ENCODE measurements around the gene NME2. TPM values are rescaled to one million over a fixed set of nuclear protein-coding genes. Genes with fewer than 3 reads are reported as not detected.

Gene NME2
- polyA plus RNA-seq, 1 donor (not counting 4 experiments of a cell fraction or from before 2014, with no cell fraction given) = 1,260 TPM

DNA sequence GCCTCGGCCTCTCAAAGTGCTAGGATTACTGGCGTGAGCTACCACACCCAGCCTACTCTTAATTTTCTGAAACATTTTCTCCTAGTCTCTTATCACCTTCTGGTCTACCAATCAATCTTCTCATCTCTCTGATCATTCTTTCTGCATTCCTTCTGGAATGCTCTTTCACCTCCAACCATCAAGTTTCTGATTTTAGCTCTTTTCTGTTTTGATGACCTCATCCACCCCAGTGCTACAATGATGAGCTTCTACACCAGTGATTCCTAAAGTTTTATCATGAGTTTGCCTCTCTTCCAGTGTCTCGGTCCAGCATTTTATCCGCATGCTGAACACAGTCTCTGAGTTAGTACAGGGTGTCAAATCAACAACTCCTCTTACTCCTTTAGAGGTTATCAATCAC lies 31.5 kb downstream of the NME2 start:
- Histone ChIP-seq H4K20me1 (ENCODE audit: control insufficient read depth, extremely low read depth, insufficient read depth, low read length) (no peaks in the 10 kb centered on the region), H3K36me3 (ENCODE audit: control insufficient read depth in 2 of 2, extremely low read depth in 1 of 2, insufficient read depth in 2 of 2, low read length in 2 of 2) (peaks cover 4 to 13% of the 10 kb centered on the region in 2 experiments)
- TF ChIP-seq EZH2 (IDR thresholded peaks at IDR 0.05; ENCODE audit: low read length) = no peak
- TF ChIP-seq, protein P1, sequence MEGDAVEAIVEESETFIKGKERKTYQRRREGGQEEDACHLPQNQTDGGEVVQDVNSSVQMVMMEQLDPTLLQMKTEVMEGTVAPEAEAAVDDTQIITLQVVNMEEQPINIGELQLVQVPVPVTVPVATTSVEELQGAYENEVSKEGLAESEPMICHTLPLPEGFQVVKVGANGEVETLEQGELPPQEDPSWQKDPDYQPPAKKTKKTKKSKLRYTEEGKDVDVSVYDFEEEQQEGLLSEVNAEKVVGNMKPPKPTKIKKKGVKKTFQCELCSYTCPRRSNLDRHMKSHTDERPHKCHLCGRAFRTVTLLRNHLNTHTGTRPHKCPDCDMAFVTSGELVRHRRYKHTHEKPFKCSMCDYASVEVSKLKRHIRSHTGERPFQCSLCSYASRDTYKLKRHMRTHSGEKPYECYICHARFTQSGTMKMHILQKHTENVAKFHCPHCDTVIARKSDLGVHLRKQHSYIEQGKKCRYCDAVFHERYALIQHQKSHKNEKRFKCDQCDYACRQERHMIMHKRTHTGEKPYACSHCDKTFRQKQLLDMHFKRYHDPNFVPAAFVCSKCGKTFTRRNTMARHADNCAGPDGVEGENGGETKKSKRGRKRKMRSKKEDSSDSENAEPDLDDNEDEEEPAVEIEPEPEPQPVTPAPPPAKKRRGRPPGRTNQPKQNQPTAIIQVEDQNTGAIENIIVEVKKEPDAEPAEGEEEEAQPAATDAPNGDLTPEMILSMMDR (optimal IDR thresholded peaks at IDR 0.05 in 1 of 3, IDR thresholded peaks at IDR 0.05 in 1 of 3, conservative IDR thresholded peaks at IDR 0.05 in 1 of 3; ENCODE audit: extremely low read depth in 1 of 3, insufficient read depth in 2 of 3, low read length in 3 of 3) = no peak

DNA sequence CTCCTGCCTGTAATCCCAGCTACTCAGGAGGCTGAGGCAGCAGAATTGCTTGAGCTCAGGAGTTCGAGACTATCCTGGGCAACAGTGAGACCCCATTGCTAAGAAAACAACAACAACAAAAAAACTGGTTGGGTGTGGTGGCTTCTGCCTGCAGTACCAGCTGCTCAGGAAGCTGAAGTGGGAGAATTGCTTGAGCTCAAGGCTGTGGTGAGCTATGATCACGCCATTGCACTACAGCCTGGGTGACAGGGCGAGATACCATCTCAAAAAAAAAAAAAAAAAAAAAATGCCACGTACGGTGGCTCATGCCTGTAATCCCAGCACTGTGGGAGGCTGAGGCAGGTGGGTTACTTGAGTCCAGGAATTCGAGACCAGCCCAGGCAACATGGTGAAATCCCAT lies 34.1 kb downstream of the NME2 start:
- Histone ChIP-seq H3K79me2 (ENCODE audit: control insufficient read depth, insufficient read depth, low read length) (no peaks in the 10 kb centered on the region), H4K20me1 (ENCODE audit: control insufficient read depth, extremely low read depth, insufficient read depth, low read length) (no peaks in the 10 kb centered on the region), H3K27me3 (ENCODE audit: control insufficient read depth, extremely low read depth, insufficient read depth, low read length) (no peaks in the 10 kb centered on the region), H3K27ac (ENCODE audit: control insufficient read depth, insufficient read depth, low read length) (no peak overlapping the region), H3K9me1 (ENCODE audit: control insufficient read depth, extremely low read depth, insufficient read depth, low read length) (no peaks in the 10 kb centered on the region), H3K4me3 (ENCODE audit: control insufficient read depth in 2 of 3, extremely low read depth in 1 of 3, insufficient read depth in 2 of 3, low read depth in 1 of 3, low read length in 3 of 3) (no peak overlapping the region), H3K9me3 (ENCODE audit: control insufficient read depth, low read depth, low read length) (no peaks in the 10 kb centered on the region), H3K4me2 (ENCODE audit: control insufficient read depth, extremely low read depth, insufficient read depth, low read depth, low read length) (no peak overlapping the region), H3K36me3 (ENCODE audit: control insufficient read depth in 2 of 2, extremely low read depth in 1 of 2, insufficient read depth in 2 of 2, low read length in 2 of 2) (peaks cover 3 to 13% of the 10 kb centered on the region in 2 experiments), H3K4me1 (ENCODE audit: control insufficient read depth, extremely low read depth, insufficient read depth, low read length) (no peaks in the 10 kb centered on the region), H3K9ac (ENCODE audit: control insufficient read depth, extremely low read depth, insufficient read depth, low read length) (no peak overlapping the region), H2AFZ (ENCODE audit: control insufficient read depth, low read length) (no peak overlapping the region)
- dilution Hi-C loops (cut with MboI; ENCODE audit: extremely low pct_ligation_motif_present, low sequenced_read_pairs) = no loop called here
- no peak for TF ChIP-seq EZH2 (IDR thresholded peaks at IDR 0.05; ENCODE audit: low read length)
- TF ChIP-seq, protein P1 (optimal IDR thresholded peaks at IDR 0.05 in 1 of 3, IDR thresholded peaks at IDR 0.05 in 1 of 3, conservative IDR thresholded peaks at IDR 0.05 in 1 of 3; ENCODE audit: extremely low read depth in 1 of 3, insufficient read depth in 2 of 3, low read length in 3 of 3) = no peak
- FAIRE-seq (no peak), DNase-seq (ENCODE audit: low read depth, low spot score) (no peak)

More for the DNA sequence above, 31.5 kb downstream of the NME2 start:
- DNase-seq (ENCODE audit: low read depth, low spot score) (no peak), FAIRE-seq (no peak)
- Histone ChIP-seq H3K4me1 (ENCODE audit: control insufficient read depth, extremely low read depth, insufficient read depth, low read length) (no peaks in the 10 kb centered on the region), H3K4me2 (ENCODE audit: control insufficient read depth, extremely low read depth, insufficient read depth, low read depth, low read length) (no peak overlapping the region), H3K9ac (ENCODE audit: control insufficient read depth, extremely low read depth, insufficient read depth, low read length) (no peak overlapping the region), H3K27ac (ENCODE audit: control insufficient read depth, insufficient read depth, low read length) (no peak overlapping the region), H3K9me1 (ENCODE audit: control insufficient read depth, extremely low read depth, insufficient read depth, low read length) (no peaks in the 10 kb centered on the region), H3K4me3 (ENCODE audit: control insufficient read depth in 2 of 3, extremely low read depth in 1 of 3, insufficient read depth in 2 of 3, low read depth in 1 of 3, low read length in 3 of 3) (no peak overlapping the region), H2AFZ (ENCODE audit: control insufficient read depth, low read length) (no peak overlapping the region), H3K27me3 (ENCODE audit: control insufficient read depth, extremely low read depth, insufficient read depth, low read length) (no peaks in the 10 kb centered on the region), H3K9me3 (ENCODE audit: control insufficient read depth, low read depth, low read length) (no peaks in the 10 kb centered on the region), H3K79me2 (ENCODE audit: control insufficient read depth, insufficient read depth, low read length) (no peaks in the 10 kb centered on the region)
- dilution Hi-C loops (cut with MboI; ENCODE audit: extremely low pct_ligation_motif_present, low sequenced_read_pairs) = no loop called here

All from keratinocyte (primary cell).